ENCODE results near the gene PTPRG. TPM values are rescaled to one million over a fixed set of nuclear protein-coding genes. Genes with fewer than 3 reads are reported as not detected.

Gene PTPRG
- total RNA-seq, 1 experiment from 2014 or later: 11.7 TPM

DNA sequence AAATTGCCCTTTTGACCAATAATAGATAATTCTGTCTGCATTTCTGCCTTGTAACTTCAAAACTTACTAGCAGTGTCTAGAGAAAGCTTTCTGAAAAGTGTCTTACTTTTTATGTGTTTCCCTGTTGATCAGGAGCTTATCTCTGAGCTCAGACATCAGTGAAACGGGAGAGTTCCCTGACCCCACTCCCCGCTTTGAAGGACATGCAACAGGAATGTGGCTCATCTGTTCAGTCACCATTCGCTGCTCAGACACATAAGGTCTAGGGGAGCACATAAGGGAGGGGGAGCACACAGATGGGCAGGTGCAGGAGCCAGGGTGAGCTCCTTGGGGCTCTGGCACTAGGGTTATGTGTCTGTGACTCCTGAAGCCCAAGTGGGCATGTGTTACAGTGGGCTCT lies 607.0 kb downstream of the PTPRG start:
- TF ChIP-seq, protein P1, sequence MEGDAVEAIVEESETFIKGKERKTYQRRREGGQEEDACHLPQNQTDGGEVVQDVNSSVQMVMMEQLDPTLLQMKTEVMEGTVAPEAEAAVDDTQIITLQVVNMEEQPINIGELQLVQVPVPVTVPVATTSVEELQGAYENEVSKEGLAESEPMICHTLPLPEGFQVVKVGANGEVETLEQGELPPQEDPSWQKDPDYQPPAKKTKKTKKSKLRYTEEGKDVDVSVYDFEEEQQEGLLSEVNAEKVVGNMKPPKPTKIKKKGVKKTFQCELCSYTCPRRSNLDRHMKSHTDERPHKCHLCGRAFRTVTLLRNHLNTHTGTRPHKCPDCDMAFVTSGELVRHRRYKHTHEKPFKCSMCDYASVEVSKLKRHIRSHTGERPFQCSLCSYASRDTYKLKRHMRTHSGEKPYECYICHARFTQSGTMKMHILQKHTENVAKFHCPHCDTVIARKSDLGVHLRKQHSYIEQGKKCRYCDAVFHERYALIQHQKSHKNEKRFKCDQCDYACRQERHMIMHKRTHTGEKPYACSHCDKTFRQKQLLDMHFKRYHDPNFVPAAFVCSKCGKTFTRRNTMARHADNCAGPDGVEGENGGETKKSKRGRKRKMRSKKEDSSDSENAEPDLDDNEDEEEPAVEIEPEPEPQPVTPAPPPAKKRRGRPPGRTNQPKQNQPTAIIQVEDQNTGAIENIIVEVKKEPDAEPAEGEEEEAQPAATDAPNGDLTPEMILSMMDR (conservative IDR thresholded peaks at IDR 0.05; ENCODE audit: low read depth, low read length): no peak
- TF ChIP-seq EZH2 (IDR thresholded peaks at IDR 0.05; ENCODE audit: borderline replicate concordance, low read depth, low read length, poor library complexity, severe bottlenecking): no peak
- Histone ChIP-seq H3K4me1 (ENCODE audit: insufficient read depth, low read length, poor library complexity, severe bottlenecking) (no peaks in the 10 kb centered on the region), H3K9me3 (ENCODE audit: low read depth, low read length, poor library complexity, severe bottlenecking) (no peaks in the 10 kb centered on the region), H3K4me3 (ENCODE audit: low read depth, low read length, poor library complexity, severe bottlenecking) (no peak overlapping the region), H3K36me3 (ENCODE audit: insufficient read depth, low read length, poor library complexity, severe bottlenecking) (no peaks in the 10 kb centered on the region), H3K27me3 (replicated peaks; ENCODE audit: insufficient read depth, low read depth, low read length, poor library complexity) (no peaks in the 10 kb centered on the region), H3K27ac (ENCODE audit: low read depth, low read length, poor library complexity, severe bottlenecking) (no peak overlapping the region)
- ChIA-PET CTCF (no interaction called here), POLR2A (ENCODE audit: low non-redundant PET) (no interaction called here)
- intact Hi-C loops (cut with micrococcal nuclease; ENCODE audit: unreplicated experiment): no loop called here
- no TSS peak for BruUV-seq (replicated peaks)
- DNase-seq (ENCODE audit: low spot score): no peak

DNA sequence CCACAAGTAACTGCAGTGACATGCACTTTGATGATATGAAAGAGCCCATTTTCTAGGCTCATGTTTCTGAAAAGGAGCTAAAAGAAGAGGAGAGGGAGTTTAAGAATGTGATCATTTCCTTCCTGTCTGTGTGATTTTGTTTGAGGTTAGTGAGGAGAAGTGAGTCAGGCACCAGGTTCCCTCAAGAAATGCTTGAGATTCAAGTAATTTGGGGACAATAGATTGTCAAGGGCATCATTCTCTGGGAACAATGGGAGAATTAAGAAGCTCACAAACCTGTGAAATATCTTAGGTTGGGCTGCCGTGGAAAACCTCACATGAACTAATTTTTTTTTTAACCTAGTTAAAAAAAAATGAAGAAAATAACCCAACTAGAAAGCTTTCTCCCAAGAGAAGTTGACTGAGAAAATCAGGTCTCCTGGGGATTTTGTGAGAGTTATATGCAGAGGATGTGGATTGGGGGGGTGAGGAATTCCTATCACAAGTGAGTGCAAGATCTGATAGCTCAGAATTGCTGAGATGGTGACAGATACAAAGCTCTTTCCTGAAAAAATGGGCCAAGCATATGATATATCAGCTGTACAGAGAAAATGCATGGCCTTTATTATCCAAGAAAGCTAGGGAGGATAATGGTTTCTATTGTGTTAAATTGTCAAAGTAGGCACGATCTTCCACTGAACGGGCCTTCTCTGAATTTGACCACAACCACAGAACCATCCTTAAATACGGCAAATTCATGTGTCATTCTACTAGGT lies 608.7 kb downstream of the PTPRG start:
- ChIA-PET POLR2A (ENCODE audit: low non-redundant PET) (no interaction called here), CTCF (no interaction called here)
- intact Hi-C loops (cut with micrococcal nuclease; ENCODE audit: unreplicated experiment): no loop called here
- BruUV-seq (replicated peaks): no TSS peak
- TF ChIP-seq EZH2 (IDR thresholded peaks at IDR 0.05; ENCODE audit: borderline replicate concordance, low read depth, low read length, poor library complexity, severe bottlenecking): no peak
- TF ChIP-seq, protein P1 (conservative IDR thresholded peaks at IDR 0.05; ENCODE audit: low read depth, low read length): no peak
- no peak overlapping the region for H3K4me3 ChIP-seq (ENCODE audit: low read depth, low read length, poor library complexity, severe bottlenecking)
- no peaks in the 10 kb centered on the region for H3K9me3 ChIP-seq (ENCODE audit: low read depth, low read length, poor library complexity, severe bottlenecking)
- H3K27ac ChIP-seq (ENCODE audit: low read depth, low read length, poor library complexity, severe bottlenecking): no peak overlapping the region
- no peaks in the 10 kb centered on the region for H3K4me1 ChIP-seq (ENCODE audit: insufficient read depth, low read length, poor library complexity, severe bottlenecking)
- peak; percentile 20 for DNase-seq (ENCODE audit: low spot score)
- no peaks in the 10 kb centered on the region for H3K36me3 ChIP-seq (ENCODE audit: insufficient read depth, low read length, poor library complexity, severe bottlenecking)
- no peaks in the 10 kb centered on the region for H3K27me3 ChIP-seq (replicated peaks; ENCODE audit: insufficient read depth, low read depth, low read length, poor library complexity)

DNA sequence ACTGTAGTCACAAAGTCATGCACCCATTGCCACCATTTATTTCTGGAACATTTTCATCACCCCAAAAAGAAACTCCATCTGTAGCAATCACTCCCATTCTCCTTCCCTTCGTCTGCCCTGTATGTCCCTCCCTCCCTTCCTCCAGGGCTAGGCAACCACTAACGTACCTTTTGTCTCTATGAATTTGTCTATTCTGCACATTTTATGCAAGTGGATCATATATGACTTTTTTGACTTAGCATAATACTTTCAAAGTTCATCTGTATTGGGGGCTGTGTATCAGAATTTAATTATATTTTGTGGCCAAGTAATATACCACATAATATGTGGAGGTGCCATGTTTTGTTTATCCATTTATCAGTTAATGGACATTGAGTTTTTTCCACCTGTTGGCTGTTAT lies 610.4 kb downstream of the PTPRG start:
- intact Hi-C loops (cut with micrococcal nuclease; ENCODE audit: unreplicated experiment): no loop called here
- no peak overlapping the region for H3K4me3 ChIP-seq (ENCODE audit: low read depth, low read length, poor library complexity, severe bottlenecking)
- H3K36me3 ChIP-seq (ENCODE audit: insufficient read depth, low read length, poor library complexity, severe bottlenecking): no peaks in the 10 kb centered on the region
- ChIA-PET POLR2A (ENCODE audit: low non-redundant PET) (no interaction called here), CTCF (no interaction called here)
- TF ChIP-seq EZH2 (IDR thresholded peaks at IDR 0.05; ENCODE audit: borderline replicate concordance, low read depth, low read length, poor library complexity, severe bottlenecking): no peak
- TF ChIP-seq, protein P1 (conservative IDR thresholded peaks at IDR 0.05; ENCODE audit: low read depth, low read length): no peak
- no peak for DNase-seq (ENCODE audit: low spot score)
- no TSS peak for BruUV-seq (replicated peaks)
- no peak overlapping the region for H3K27ac ChIP-seq (ENCODE audit: low read depth, low read length, poor library complexity, severe bottlenecking)
- H3K4me1 ChIP-seq (ENCODE audit: insufficient read depth, low read length, poor library complexity, severe bottlenecking): no peaks in the 10 kb centered on the region
- H3K9me3 ChIP-seq (ENCODE audit: low read depth, low read length, poor library complexity, severe bottlenecking): no peaks in the 10 kb centered on the region
- H3K27me3 ChIP-seq (replicated peaks; ENCODE audit: insufficient read depth, low read depth, low read length, poor library complexity): no peaks in the 10 kb centered on the region
